ENCODE data around the gene ATP6V1C2. TPM values are rescaled to one million over a fixed set of nuclear protein-coding genes. Genes with fewer than 3 reads are reported as not detected.
"Not testable (repeated sequence)": the region's sequence is repeated elsewhere in the genome, so short reads cannot be mapped to it uniquely, and the experiment has no call there.

The ATP6V1C2 gene
- total RNA-seq, 1 donor from 2014 or later: 0.16 TPM

- DNase-seq: no peak
Observed at GRCh38 chr2:10770956-10771750, 49.7 kb downstream of the ATP6V1C2 start.

GRCh38 chr2:10771786-10772185 lies 50.4 kb downstream of the ATP6V1C2 start:
- DNase-seq: no peak

- DNase-seq: no peak
Observed at GRCh38 chr2:10772201-10772867, 50.9 kb downstream of the ATP6V1C2 start.

- no peak for DNase-seq
Observed at GRCh38 chr2:10772868-10773215, 51.4 kb downstream of the ATP6V1C2 start.

GRCh38 chr2:10773821-10774341 lies 52.5 kb downstream of the ATP6V1C2 start:
- DNase-seq: no peak

GRCh38 chr2:10774394-10774793 lies 53.0 kb downstream of the ATP6V1C2 start:
- no peak for DNase-seq

- no peak for DNase-seq
Observed at GRCh38 chr2:10775021-10775780, 53.8 kb downstream of the ATP6V1C2 start.

- no peak for DNase-seq
Observed at GRCh38 chr2:10775831-10776230, 54.4 kb downstream of the ATP6V1C2 start.

- DNase-seq: no peak
Observed at GRCh38 chr2:10776231-10776977, 55.0 kb downstream of the ATP6V1C2 start.

GRCh38 chr2:10777111-10777841 lies 55.8 kb downstream of the ATP6V1C2 start:
- DNase-seq: no peak

GRCh38 chr2:10777842-10778723 lies 56.7 kb downstream of the ATP6V1C2 start:
- DNase-seq: no peak

- no peak for DNase-seq
Observed at GRCh38 chr2:10778724-10779115, 57.3 kb downstream of the ATP6V1C2 start.

GRCh38 chr2:10779776-10780490 lies 58.5 kb downstream of the ATP6V1C2 start:
- DNase-seq: no peak

GRCh38 chr2:10780491-10780820 lies 59.0 kb downstream of the ATP6V1C2 start:
- no peak for DNase-seq

- not testable (repeated sequence) for DNase-seq
Observed at GRCh38 chr2:10780821-10781220, 59.4 kb downstream of the ATP6V1C2 start.

- DNase-seq: no peak
Observed at GRCh38 chr2:10781746-10782145, 60.3 kb downstream of the ATP6V1C2 start.

GRCh38 chr2:10783421-10783820 lies 62.0 kb downstream of the ATP6V1C2 start:
- no peak for DNase-seq

GRCh38 chr2:10784719-10785118 lies 63.3 kb downstream of the ATP6V1C2 start:
- no peak for DNase-seq

GRCh38 chr2:10785260-10785659 lies 63.8 kb downstream of the ATP6V1C2 start:
- DNase-seq: no peak

Measured in occipital lobe (tissue), 2 donors.